Measurements from ENCODE around the gene GCNA. TPM values are rescaled to one million over a fixed set of nuclear protein-coding genes. Genes with fewer than 3 reads are reported as not detected.
A peak's percentile ranks its signal among the peaks of the same experiment; 100 is the strongest.

GCNA gene
- 1 to 10 TPM; 6.5 to 6.6 TPM for total RNA-seq

GRCh38 chrX:71578253-71579135, at the start of gene GCNA:
Gene GCNA, plus strand, starts transcription at chrX:71578437. Its CDS starts 2,385 bp downstream, at chrX:71580822.
- no peak for DNase-seq
- ChIA-PET CTCF (no interaction called here), POLR2A (no interaction called here)
- peaks cover 8% of the 10 kb centered on the region for H3K4me1 Mint-ChIP-seq (ENCODE audit: low read depth)
- H3K9me3 Mint-ChIP-seq (ENCODE audit: insufficient read depth) = no peaks in the 10 kb centered on the region
- peaks cover 50% of the 10 kb centered on the region for H3K36me3 Mint-ChIP-seq (ENCODE audit: low read depth)
- no peak for ATAC-seq
- peak within 1 kb of the TSS; percentile 57 for H3K27ac Mint-ChIP-seq
- H3K27me3 Mint-ChIP-seq (ENCODE audit: low read depth) = no peaks in the 10 kb centered on the region
- H3K4me3 Mint-ChIP-seq = no peak within 1 kb of the TSS

- no peaks in the 10 kb centered on the region for H3K9me3 Mint-ChIP-seq (ENCODE audit: insufficient read depth)
- ATAC-seq = peak; percentile 52
- H3K27ac Mint-ChIP-seq = peak overlapping the region; percentile 98
- peaks cover 39% of the 10 kb centered on the region for H3K36me3 Mint-ChIP-seq (ENCODE audit: low read depth)
- H3K4me1 Mint-ChIP-seq (ENCODE audit: low read depth) = peaks cover 23% of the 10 kb centered on the region
- DNase-seq = peak; percentile 71
- ChIA-PET POLR2A (interaction anchor here (0.9 to 5.8 kb wide), 15 partner anchors 11 to 249 kb away, joined by 3 to 86 read pairs (median 21); partner anchors contain the start of genes CXCR3, NONO and TAF1), CTCF (interaction anchor here (1.1 to 3.2 kb wide), 4 partner anchors 17 to 90 kb away, joined by 3 to 11 read pairs (median 7); no protein-coding TSS in a partner anchor)
- no peaks in the 10 kb centered on the region for H3K27me3 Mint-ChIP-seq (ENCODE audit: low read depth)
- H3K4me3 Mint-ChIP-seq = peak overlapping the region; percentile 95
These were observed 46.0 kb upstream of the GCNA start for GRCh38 chrX:71532078-71532752.

GRCh38 chrX:71532753-71533425, 45.3 kb upstream of the GCNA start, which contains the start of gene OGT:
Gene OGT, plus strand, starts transcription at chrX:71533104. Its CDS starts 196 bp downstream, at chrX:71533300.
- ChIA-PET POLR2A (interaction anchor here (0.5 to 5.8 kb wide), 19 partner anchors 11 to 278 kb away, joined by 3 to 86 read pairs (median 6); partner anchors contain the start of genes CXCR3, NONO and TAF1), CTCF (interaction anchor here (1.1 to 3.2 kb wide), 5 partner anchors 18 to 90 kb away, joined by 3 to 12 read pairs (median 9); partner anchors contain the start of gene CXCR3)
- Mint-ChIP-seq H3K36me3 (ENCODE audit: low read depth) (peaks cover 44% of the 10 kb centered on the region), H3K4me1 (ENCODE audit: low read depth) (peaks cover 27% of the 10 kb centered on the region), H3K27ac (peak within 1 kb of the TSS; percentile 98), H3K27me3 (ENCODE audit: low read depth) (no peaks in the 10 kb centered on the region), H3K4me3 (peak within 1 kb of the TSS; percentile 95), H3K9me3 (ENCODE audit: insufficient read depth) (no peaks in the 10 kb centered on the region)
- DNase-seq = peak; percentile 96
- ATAC-seq = peak; percentile 81

- CTCF ChIA-PET = interaction anchor here (1.5 to 3.2 kb wide), 3 partner anchors 21 to 89 kb away, joined by 3 to 12 read pairs (median 11); partner anchors contain the start of gene CXCR3
- DNase-seq = no peak
These were observed 44.8 kb upstream of the GCNA start for GRCh38 chrX:71533516-71533850.

GRCh38 chrX:71533851-71534561, 44.2 kb upstream of the GCNA start:
- H3K4me1 Mint-ChIP-seq (ENCODE audit: low read depth) = peaks cover 33% of the 10 kb centered on the region
- H3K9me3 Mint-ChIP-seq (ENCODE audit: insufficient read depth) = no peaks in the 10 kb centered on the region
- no peaks in the 10 kb centered on the region for H3K27me3 Mint-ChIP-seq (ENCODE audit: low read depth)
- DNase-seq (peak; percentile 80), ATAC-seq (peak; percentile 29)
- ChIA-PET POLR2A (interaction anchor here (0.8 to 5.8 kb wide), 17 partner anchors 10 to 279 kb away, joined by 3 to 86 read pairs (median 9); partner anchors contain the start of genes CXCR3, NONO and TAF1), CTCF (interaction anchor here (0.5 to 3.2 kb wide), 7 partner anchors 21 to 250 kb away, joined by 3 to 12 read pairs (median 4); partner anchors contain the start of genes CXCR3 and NONO)
- H3K4me3 Mint-ChIP-seq = peak overlapping the region; percentile 95
- peak overlapping the region; percentile 98 for H3K27ac Mint-ChIP-seq
- peaks cover 51% of the 10 kb centered on the region for H3K36me3 Mint-ChIP-seq (ENCODE audit: low read depth)

More at GRCh38 chrX:71533516-71533850, 44.8 kb upstream of the GCNA start:
- no peak for ATAC-seq
- Mint-ChIP-seq H3K9me3 (ENCODE audit: insufficient read depth) (no peaks in the 10 kb centered on the region), H3K27ac (peak overlapping the region; percentile 98), H3K36me3 (ENCODE audit: low read depth) (peaks cover 48% of the 10 kb centered on the region), H3K4me1 (ENCODE audit: low read depth) (peaks cover 30% of the 10 kb centered on the region), H3K4me3 (peak overlapping the region; percentile 95), H3K27me3 (ENCODE audit: low read depth) (no peaks in the 10 kb centered on the region)
- POLR2A ChIA-PET = interaction anchor here (0.5 to 5.8 kb wide), 15 partner anchors 10 to 278 kb away, joined by 3 to 86 read pairs (median 21); partner anchors contain the start of genes CXCR3, NONO and TAF1

- CTCF ChIA-PET = interaction anchor here (0.7 to 3.2 kb wide), 7 partner anchors 21 to 251 kb away, joined by 3 to 12 read pairs (median 4); partner anchors contain the start of genes CXCR3 and NONO
- Mint-ChIP-seq H3K36me3 (ENCODE audit: low read depth) (peaks cover 57% of the 10 kb centered on the region), H3K9me3 (ENCODE audit: insufficient read depth) (no peaks in the 10 kb centered on the region)
These were observed 43.3 kb upstream of the GCNA start for GRCh38 chrX:71534773-71535544.

GRCh38 chrX:71536285-71536684, 42.0 kb upstream of the GCNA start:
- peaks cover 64% of the 10 kb centered on the region for H3K36me3 Mint-ChIP-seq (ENCODE audit: low read depth)
- ATAC-seq (no peak), DNase-seq (no peak)
- H3K4me1 Mint-ChIP-seq (ENCODE audit: low read depth) = peaks cover 35% of the 10 kb centered on the region
- no peaks in the 10 kb centered on the region for H3K27me3 Mint-ChIP-seq (ENCODE audit: low read depth)
- peak overlapping the region; percentile 95 for H3K4me3 Mint-ChIP-seq
- ChIA-PET CTCF (interaction anchor here (2.0 kb wide), 1 partner anchor 23 kb away, joined by 5 read pairs; no protein-coding TSS in a partner anchor), POLR2A (interaction anchor here (0.6 to 5.8 kb wide), 3 partner anchors 7 to 423 kb away, joined by 3 to 86 read pairs (median 3); no protein-coding TSS in a partner anchor)
- H3K9me3 Mint-ChIP-seq (ENCODE audit: insufficient read depth) = no peaks in the 10 kb centered on the region
- peak overlapping the region; percentile 82 for H3K27ac Mint-ChIP-seq

More at GRCh38 chrX:71534773-71535544, 43.3 kb upstream of the GCNA start:
- H3K27me3 Mint-ChIP-seq (ENCODE audit: low read depth) = no peaks in the 10 kb centered on the region
- POLR2A ChIA-PET = interaction anchor here (0.8 to 5.8 kb wide), 12 partner anchors 9 to 251 kb away, joined by 3 to 86 read pairs (median 14); partner anchors contain the start of genes CXCR3, NONO and TAF1
- ATAC-seq (no peak), DNase-seq (no peak)
- peaks cover 37% of the 10 kb centered on the region for H3K4me1 Mint-ChIP-seq (ENCODE audit: low read depth)
- H3K4me3 Mint-ChIP-seq = peak overlapping the region; percentile 95
- H3K27ac Mint-ChIP-seq = peak overlapping the region; percentile 98

GRCh38 chrX:71537743-71538142, 40.5 kb upstream of the GCNA start:
- ChIA-PET POLR2A (interaction anchor here (1.1 kb wide), 1 partner anchor 14 kb away, joined by 4 read pairs; no protein-coding TSS in a partner anchor), CTCF (interaction anchor here (1.7 kb wide), 1 partner anchor 114 kb away, joined by 4 read pairs; no protein-coding TSS in a partner anchor)
- H3K4me1 Mint-ChIP-seq (ENCODE audit: low read depth) = peaks cover 43% of the 10 kb centered on the region
- DNase-seq (no peak), ATAC-seq (no peak)
- peak overlapping the region; percentile 72 for H3K27ac Mint-ChIP-seq
- peaks cover 79% of the 10 kb centered on the region for H3K36me3 Mint-ChIP-seq (ENCODE audit: low read depth)
- H3K9me3 Mint-ChIP-seq (ENCODE audit: insufficient read depth) = no peaks in the 10 kb centered on the region
- H3K4me3 Mint-ChIP-seq = peak overlapping the region; percentile 95
- H3K27me3 Mint-ChIP-seq (ENCODE audit: low read depth) = no peaks in the 10 kb centered on the region

GRCh38 chrX:71540801-71541200, 37.4 kb upstream of the GCNA start:
- Mint-ChIP-seq H3K27ac (peak overlapping the region; percentile 78), H3K36me3 (ENCODE audit: low read depth) (peaks cover 78% of the 10 kb centered on the region), H3K9me3 (ENCODE audit: insufficient read depth) (no peaks in the 10 kb centered on the region), H3K27me3 (ENCODE audit: low read depth) (no peaks in the 10 kb centered on the region), H3K4me1 (ENCODE audit: low read depth) (peaks cover 61% of the 10 kb centered on the region), H3K4me3 (peak overlapping the region; percentile 72)
- DNase-seq (no peak), ATAC-seq (peak; percentile 24)
- CTCF ChIA-PET = interaction anchor here (1.2 kb wide), 1 partner anchor 112 kb away, joined by 4 read pairs; no protein-coding TSS in a partner anchor
- POLR2A ChIA-PET = interaction anchor here (6.5 kb wide), 1 partner anchor 7 kb away, joined by 86 read pairs; the partner anchor contains the start of gene OGT

Measured in activated CD8-positive, alpha-beta T cell treated with anti-CD3 and anti-CD28 coated beads, Interleukin-2, amount 10 ng/mL, durations not matched to agents 7 days and 5 days (primary cell).